ENCODE data around the gene GLG1.
"Not testable (repeated sequence)": the region's sequence is repeated elsewhere in the genome, so short reads cannot be mapped to it uniquely, and the experiment has no call there.

The GLG1 gene

GRCh38 chr16:74574146-74574545 lies 32.8 kb downstream of the GLG1 start:
- ATAC-seq: no peak

GRCh38 chr16:74573622-74574021 lies 33.3 kb downstream of the GLG1 start:
- no peak for ATAC-seq

DNA sequence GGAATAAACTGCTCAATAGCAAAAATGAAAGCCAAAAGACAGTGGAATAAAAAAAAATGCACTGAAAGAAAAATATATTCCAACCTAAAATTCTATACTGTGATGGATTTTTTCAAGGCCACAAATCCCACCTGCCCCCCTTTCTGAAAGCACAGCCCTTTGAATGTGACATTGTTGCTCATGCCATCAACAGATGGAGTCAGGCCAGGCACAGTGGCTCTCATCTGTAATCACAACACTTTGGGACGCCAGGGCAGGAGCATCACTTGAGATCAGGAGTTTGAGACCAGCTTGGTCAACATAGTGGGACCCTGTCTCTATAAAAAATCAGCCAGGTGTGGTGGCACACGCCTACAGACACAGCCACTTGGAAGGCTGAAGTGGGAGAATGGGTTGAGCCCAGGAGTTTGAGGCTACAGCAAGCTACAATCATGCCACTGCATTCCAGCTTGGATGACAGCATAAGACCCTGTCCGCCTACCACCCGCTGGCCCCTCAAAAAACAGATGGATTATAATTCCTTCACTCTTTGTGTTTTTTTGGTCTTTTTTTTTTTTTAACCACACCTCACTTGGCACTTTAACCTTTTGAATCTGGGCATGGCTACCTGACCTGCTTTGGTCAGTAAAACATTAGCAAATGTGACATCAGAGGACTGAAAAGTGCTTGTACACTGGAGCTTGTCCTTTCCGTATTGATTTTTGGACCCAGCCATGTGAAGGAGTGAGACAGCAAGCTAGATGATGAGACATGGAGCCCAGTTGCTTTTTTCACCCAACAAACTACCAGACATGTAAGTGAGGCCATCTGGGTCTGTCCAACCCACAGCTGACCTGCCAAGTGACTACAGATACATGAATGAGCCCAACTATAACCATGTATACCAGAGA lies 36.3 kb downstream of the GLG1 start:
- ATAC-seq: no peak

GRCh38 chr16:74568961-74569631 lies 37.8 kb downstream of the GLG1 start:
- ATAC-seq: no peak

DNA sequence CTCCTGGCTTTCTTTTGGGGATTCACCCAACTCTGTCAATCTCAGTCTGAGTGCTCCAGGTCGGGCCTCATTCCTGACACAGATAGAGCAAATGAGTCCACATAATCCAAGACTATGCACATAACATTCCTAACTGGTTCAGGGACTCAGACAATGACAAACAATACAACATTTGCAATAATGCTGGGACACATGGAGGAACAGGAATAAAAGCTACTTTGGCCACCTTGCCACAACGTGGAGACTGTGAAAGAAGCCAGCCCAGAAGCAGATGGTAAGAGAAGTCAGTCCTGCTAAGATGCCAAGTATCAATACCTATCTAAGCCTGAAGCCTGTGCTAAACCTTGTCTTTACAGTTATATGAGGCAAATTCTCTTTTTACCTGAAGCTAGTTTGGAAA lies 39.0 kb downstream of the GLG1 start:
- no peak for ATAC-seq

GRCh38 chr16:74565378-74565777 lies 41.5 kb downstream of the GLG1 start:
- ATAC-seq: no peak

GRCh38 chr16:74564451-74564984 lies 42.4 kb downstream of the GLG1 start:
- no peak for ATAC-seq

- peak; percentile 73 to 77 for ATAC-seq
Observed at GRCh38 chr16:74563828-74564263, 43.1 kb downstream of the GLG1 start.

GRCh38 chr16:74562117-74562516 lies 44.8 kb downstream of the GLG1 start:
- ATAC-seq: peak in 1 of 2 donors; percentile 44

GRCh38 chr16:74561626-74562025 lies 45.3 kb downstream of the GLG1 start:
- no peak for ATAC-seq

DNA sequence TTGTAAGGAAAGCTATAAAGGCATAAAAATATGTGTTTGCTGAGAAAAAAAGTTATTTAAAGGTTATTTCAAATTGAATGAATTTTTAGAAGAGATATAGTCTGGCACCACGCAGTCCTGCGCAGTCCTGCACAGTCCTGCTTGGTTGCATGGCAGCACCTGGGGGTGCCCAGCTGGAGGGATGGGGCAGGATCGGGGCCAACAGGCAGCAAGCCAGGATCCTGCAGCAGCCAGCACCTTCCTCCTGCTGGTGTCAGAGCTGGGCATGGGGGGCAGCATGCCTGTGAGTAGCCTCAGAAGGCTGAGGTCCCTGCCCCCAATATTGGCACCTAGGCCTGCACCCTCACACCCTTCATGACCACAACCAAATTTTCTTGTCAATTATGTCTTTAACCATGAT lies 46.0 kb downstream of the GLG1 start:
- ATAC-seq: no peak

GRCh38 chr16:74558873-74559272 lies 48.0 kb downstream of the GLG1 start:
- no peak for ATAC-seq

DNA sequence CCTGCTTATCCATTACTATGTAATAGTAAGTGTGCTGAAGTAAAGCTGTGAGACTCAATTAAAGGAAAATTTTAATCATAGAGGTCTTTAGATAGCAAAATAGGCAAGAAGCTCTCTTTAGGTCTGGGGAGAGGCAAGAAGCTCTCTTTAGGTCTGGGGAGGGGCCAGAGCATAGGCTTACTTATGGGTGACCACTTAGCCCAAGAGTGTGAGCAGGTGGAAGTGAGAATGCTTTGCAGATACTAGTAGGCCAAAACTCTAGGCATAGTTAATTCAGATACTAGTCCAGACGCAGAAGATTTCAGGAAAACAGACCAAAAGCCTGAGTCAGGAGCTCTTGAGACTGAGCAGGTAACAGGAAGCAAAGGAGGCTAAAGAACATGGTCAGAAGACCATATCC lies 49.6 kb downstream of the GLG1 start:
- ATAC-seq: no peak

DNA sequence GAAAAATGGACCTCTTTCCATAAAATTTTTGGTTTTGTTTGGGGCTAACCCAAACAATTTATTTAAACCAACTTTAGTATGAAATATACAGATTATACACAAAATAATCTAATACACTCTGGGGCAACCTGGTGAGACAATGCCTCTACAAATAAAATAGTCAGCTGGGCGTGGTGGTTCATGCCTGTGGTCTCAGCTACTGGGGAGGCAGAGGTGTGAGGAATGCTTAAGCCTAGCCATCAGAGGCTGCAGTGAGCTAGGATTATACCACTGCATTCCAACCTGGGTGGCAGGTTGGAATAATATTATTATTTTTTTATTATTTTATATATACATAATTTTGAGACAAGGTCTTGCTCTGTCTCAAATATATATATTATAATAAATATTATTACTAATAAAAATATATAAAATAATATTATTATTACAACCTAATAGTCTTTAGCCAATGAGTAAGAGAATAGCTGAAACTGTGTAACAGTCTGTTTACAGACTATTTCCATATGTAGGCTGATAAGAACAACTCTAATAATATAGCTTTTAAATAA lies 50.5 kb downstream of the GLG1 start:
- ATAC-seq: no peak

DNA sequence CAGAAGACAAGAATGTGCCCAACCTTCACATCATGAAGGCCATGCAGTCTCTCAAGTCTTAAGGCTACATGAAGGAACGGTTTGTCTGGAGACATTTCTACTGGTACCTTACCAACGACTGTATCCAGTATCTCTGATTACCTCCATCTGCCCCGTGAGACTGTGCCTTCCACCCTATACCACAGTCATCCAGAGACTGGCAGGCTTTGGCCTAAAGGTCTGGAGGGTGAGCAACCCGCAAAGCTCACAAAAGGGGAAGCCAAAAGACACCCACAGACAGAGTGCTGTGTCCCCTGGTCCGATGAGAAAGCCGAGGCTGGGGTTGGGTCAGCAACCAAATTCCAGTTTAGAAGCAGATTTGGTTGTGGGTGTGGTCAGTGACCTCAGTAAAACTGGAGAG lies 54.6 kb downstream of the GLG1 start:
- ATAC-seq: not testable (repeated sequence)

- not testable (repeated sequence) for ATAC-seq
Observed at GRCh38 chr16:74550227-74551019, 56.5 kb downstream of the GLG1 start.

DNA sequence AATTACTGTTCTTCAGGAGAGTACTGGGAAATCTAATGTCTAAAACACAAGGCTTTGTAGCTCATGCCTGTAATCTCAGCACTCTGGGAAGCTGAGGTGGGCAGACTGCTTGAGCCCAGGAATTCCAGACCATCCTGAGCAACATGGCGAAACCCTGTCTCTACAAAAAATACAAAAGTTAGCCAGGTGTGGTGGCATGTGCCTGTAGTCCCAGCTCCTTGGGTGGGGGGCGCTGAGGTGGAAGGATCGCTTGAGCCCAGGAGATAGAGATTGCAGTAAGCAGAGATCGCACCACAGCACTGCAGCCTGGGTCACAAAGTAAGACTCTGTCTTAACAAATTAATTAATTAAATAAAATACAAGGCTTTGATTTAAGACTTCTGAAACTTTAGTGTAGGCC lies 60.8 kb downstream of the GLG1 start:
- ATAC-seq: not testable (repeated sequence)

- ATAC-seq: not testable (repeated sequence)
Observed at GRCh38 chr16:74542911-74543578, 63.9 kb downstream of the GLG1 start.

GRCh38 chr16:74540663-74541062 lies 66.3 kb downstream of the GLG1 start:
- ATAC-seq: not testable (repeated sequence)

- not testable (repeated sequence) for ATAC-seq
Observed at GRCh38 chr16:74538801-74539200, 68.1 kb downstream of the GLG1 start.

GRCh38 chr16:74537746-74538145 lies 69.2 kb downstream of the GLG1 start:
- not testable (repeated sequence) for ATAC-seq

DNA sequence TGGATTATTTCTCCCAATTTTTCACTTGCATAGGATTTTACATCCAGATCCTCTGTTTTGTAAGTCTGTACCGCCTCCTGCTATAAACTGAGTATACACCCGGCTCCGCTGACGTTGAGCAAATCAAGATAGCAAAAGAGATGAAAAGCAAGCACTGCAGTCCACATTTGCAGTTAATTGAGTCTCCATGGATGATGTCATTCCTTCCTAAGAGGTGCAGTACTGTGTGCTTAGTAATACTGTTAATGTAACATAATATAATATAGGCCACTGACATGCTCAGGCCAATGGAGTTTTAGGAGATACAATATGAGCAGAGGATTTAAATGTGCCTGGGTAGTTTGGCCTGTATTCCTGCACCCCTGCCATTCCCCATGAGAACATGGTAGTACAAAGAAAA lies 72.3 kb downstream of the GLG1 start:
- ATAC-seq: not testable (repeated sequence)

Measured in activated CD4-positive, CD25-positive, alpha-beta regulatory T cell treated with anti-CD3 and anti-CD28 coated beads, Interleukin-2, amount 50 U/mL, for 24 hours (primary cell).